ENCODE data around the gene ZBTB5. TPM values are rescaled to one million over a fixed set of nuclear protein-coding genes. Genes with fewer than 3 reads are reported as not detected.

Gene ZBTB5
- total and polyA plus RNA-seq, 2 of the 8 experiments (the other 6 are each of a cell fraction or from before 2014, with no cell fraction given): 13.3 to 14.5 TPM

DNA sequence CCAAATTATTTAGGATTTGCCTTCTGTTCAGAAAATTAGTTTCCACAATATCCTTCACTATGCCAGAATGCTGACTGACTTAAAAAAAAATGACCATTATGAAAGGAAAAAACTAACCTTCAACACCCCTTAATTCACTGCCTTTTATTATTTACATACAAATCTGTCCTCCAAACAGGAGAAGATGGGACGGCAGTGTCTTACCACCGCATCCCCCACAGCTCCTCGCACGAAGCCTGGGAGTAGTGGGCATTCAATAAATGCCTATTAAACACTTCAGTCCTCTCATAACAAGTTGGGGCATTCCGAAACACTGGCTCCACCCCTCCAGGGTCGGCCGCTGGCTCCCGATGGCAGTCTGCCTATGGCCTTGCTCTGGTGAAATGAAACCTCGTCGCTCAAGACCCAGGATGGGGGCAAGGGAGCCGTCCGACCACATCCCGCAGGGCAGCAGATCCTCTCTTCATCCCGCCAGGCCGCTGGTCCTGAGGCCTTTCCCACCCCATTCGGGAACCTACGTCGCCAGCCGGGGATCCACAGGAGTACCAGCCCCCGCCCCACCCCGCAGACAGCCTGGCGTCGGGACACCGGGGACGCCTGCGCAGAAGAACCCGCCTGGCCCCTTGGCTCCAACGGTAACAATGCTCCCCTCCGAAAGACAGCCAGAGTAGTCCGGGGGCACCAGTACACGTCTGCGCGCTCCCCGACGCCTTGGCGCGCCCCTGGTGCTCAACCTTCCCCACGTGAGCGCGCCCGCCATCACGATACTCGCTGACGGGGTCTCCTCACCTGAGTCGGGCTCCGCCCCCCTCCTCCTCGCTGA lies 613 bp downstream of the ZBTB5 start:
- Histone ChIP-seq H2BK20ac (ENCODE audit: low read length) (no peak overlapping the region), H2BK5ac (ENCODE audit: low read depth, low read length) (peak overlapping the region; percentile 95), H3K14ac (ENCODE audit: insufficient read length) (no peak overlapping the region), H2AFZ (ENCODE audit: low read length) (peak overlapping the region; percentile 0; the same call in 1 of the 2 replicates), H3K27ac (ENCODE audit: low read depth, low read length) (peak overlapping the region; percentile 96), H2BK15ac (ENCODE audit: low read length) (no peak overlapping the region), H3K79me2 (ENCODE audit: control insufficient read depth in 1 of 2, insufficient read depth in 2 of 2, low read length in 2 of 2) (peaks cover 29 to 49% of the 10 kb centered on the region in 2 experiments), H3K36me3 (ENCODE audit: control insufficient read depth in 2 of 4, insufficient read depth in 4 of 4, low read length in 3 of 4) (no peaks in the 10 kb centered on the region), H3K4ac (replicated peaks; ENCODE audit: insufficient read length, low read depth, low read length) (peak overlapping the region; percentile 17), H3K9me3 (ENCODE audit: insufficient read depth in 2 of 2, low read depth in 1 of 2, low read length in 1 of 2) (no peaks in the 10 kb centered on the region), H4K20me1 (replicated peaks in 1 of 2; ENCODE audit: control insufficient read depth in 1 of 2, insufficient read depth in 2 of 2, low read length in 2 of 2) (peaks cover 2 to 8% of the 10 kb centered on the region in 2 experiments), H3K23ac (ENCODE audit: insufficient read length) (no peak overlapping the region), H3K4me1 (replicated peaks in 1 of 4; ENCODE audit: control insufficient read depth in 3 of 4, insufficient read depth in 4 of 4, low read length in 3 of 4) (peaks cover 0 to 9% (median 4%) of the 10 kb centered on the region in 4 experiments; a peak in 2 of 7 replicates), H3K18ac (ENCODE audit: extremely low read depth, low read length) (peak overlapping the region; percentile 73; the same call in 1 of the 2 replicates), H4K91ac (replicated peaks; ENCODE audit: insufficient read length, low read length) (peak overlapping the region; percentile 49), H4K5ac (ENCODE audit: insufficient read length, low read depth, low read length) (peak overlapping the region; percentile 75), H2BK12ac (ENCODE audit: low read depth, low read length) (peak overlapping the region; percentile 60; the same call in 1 of the 2 replicates), H3K4me2 (ENCODE audit: insufficient read depth in 1 of 2, low read depth in 2 of 2, low read length in 2 of 2) (peak overlapping the region; percentile 82 to 88), H3K23me2 (ENCODE audit: low read depth, low read length) (peaks cover 4% of the 10 kb centered on the region; the same call in 1 of the 2 replicates), H3K4me3 (ENCODE audit: extremely low read depth in 1 of 4, insufficient read depth in 2 of 4, low read depth in 3 of 4, low read length in 4 of 4) (peak overlapping the region; percentile 69 to 94 (median 87)), H3K27me3 (replicated peaks in 1 of 4; ENCODE audit: control insufficient read depth in 3 of 4, extremely low read depth in 1 of 4, insufficient read depth in 3 of 4, low read length in 3 of 4) (no peaks in the 10 kb centered on the region), H2AK5ac (ENCODE audit: low read depth, low read length) (no peak overlapping the region), H3K79me1 (ENCODE audit: low read depth, low read length) (peaks cover 4% of the 10 kb centered on the region; the same call in 1 of the 2 replicates), H2BK120ac (replicated peaks; ENCODE audit: low read depth, low read length) (no peak overlapping the region), H3K56ac (replicated peaks; ENCODE audit: insufficient read length, low read depth, low read length) (peak overlapping the region; percentile 18), H4K8ac (ENCODE audit: extremely low read depth, insufficient read depth, low read length) (peak overlapping the region; percentile 93), H3K9ac (replicated peaks in 1 of 4; ENCODE audit: extremely low read depth in 1 of 4, low read depth in 3 of 4, low read length in 3 of 4) (peak overlapping the region; percentile 87 to 97 (median 90))
- ChIA-PET POLR2A (ENCODE audit: partially characterized antibody) (interaction anchor here (0.6 to 4.5 kb wide), 20 partner anchors 8 to 364 kb away, joined by 3 to 40 read pairs (median 6); partner anchors contain the start of genes GRHPR and POLR1E), CTCF (ENCODE audit: partially characterized antibody) (interaction anchor here (1.1 to 5.6 kb wide), 3 partner anchors 10 to 50 kb away, joined by 3 to 18 read pairs (median 3); no protein-coding TSS in a partner anchor)
- DNase-seq (ENCODE audit: low read depth in 1 of 2, low spot score in 2 of 2) (peak in 1 of 2 experiments; percentile 93), FAIRE-seq (no peak)
- 2% methylated on average over 37 of the region's 47 CpGs; no CpG with 5 or more reads in 1 of the 2 experiments for WGBS, 2 experiments (ENCODE audit: extremely low coverage in 1 of 2, insufficient coverage in 1 of 2, insufficient read length in 1 of 2, insufficient replicate concordance in 2 of 2, low coverage in 1 of 2, low lambda C conversion rate in 2 of 2, missing lambda C conversion rate in 1 of 2)
- TF ChIP-seq SRF (IDR thresholded peaks at IDR 0.05; ENCODE audit: low read depth, low read length) (no peak), HDAC2 (IDR thresholded peaks at IDR 0.05; ENCODE audit: borderline replicate concordance in 1 of 2, low read depth in 2 of 2, low read length in 2 of 2) (peak in 1 of 2 experiments; percentile 93; a peak in 1 of 4 replicates), TAF1 (IDR thresholded peaks at IDR 0.05; ENCODE audit: low read depth, low read length) (peak; percentile 76), NRF1 (IDR thresholded peaks at IDR 0.05; ENCODE audit: low read depth, low read length) (peak; percentile 33; the same call in 1 of the 2 replicates), SIN3A (conservative IDR thresholded peaks at IDR 0.05 in 1 of 2, IDR thresholded peaks at IDR 0.05 in 1 of 2; ENCODE audit: low read depth in 1 of 2, low read length in 2 of 2) (peak; percentile 27 to 70; a peak in 1 of 4 replicates), TAF7 (optimal IDR thresholded peaks at IDR 0.05; ENCODE audit: borderline replicate concordance, low read depth, low read length) (peak; percentile 30), PHF8 (conservative IDR thresholded peaks at IDR 0.05; ENCODE audit: low read depth, low read length) (peak; percentile 67), POLR2A (IDR thresholded peaks at IDR 0.05; ENCODE audit: control extremely low read depth in 1 of 2, low read depth in 2 of 2, low read length in 2 of 2) (peak; percentile 59 to 65), ASH2L (IDR thresholded peaks at IDR 0.05; ENCODE audit: low read length) (peak; percentile 77)
- TF ChIP-seq, protein P1, sequence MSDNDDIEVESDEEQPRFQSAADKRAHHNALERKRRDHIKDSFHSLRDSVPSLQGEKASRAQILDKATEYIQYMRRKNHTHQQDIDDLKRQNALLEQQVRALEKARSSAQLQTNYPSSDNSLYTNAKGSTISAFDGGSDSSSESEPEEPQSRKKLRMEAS (IDR thresholded peaks at IDR 0.05): peak; percentile 66; the same call in 1 of the 2 replicates

Data from H1 (cell line).